A673 (cell line): ENCODE measurements around the gene TOGARAM1. TPM values are rescaled to one million over a fixed set of nuclear protein-coding genes. Genes with fewer than 3 reads are reported as not detected.

Experiments
- BruUV-seq: library from RNA; stranded (reverse); fragments of 400-500 nt; replicated peaks from 2 replicates; lab custom pipeline; 2021; lab: Mats Ljungman, UMichigan
- CTCF ChIA-PET: fragments of 300-600 bp; sonication (Branson Sonifier 250); formaldehyde crosslinking; loops from one replicate; lab custom pipeline; 2022; ENCODE audit warnings: antibody characterized with exemption; lab: Charles Lee
- POLR2A ChIA-PET: fragments of 300-600 bp; sonication (Branson Sonifier 250); formaldehyde crosslinking; loops from one replicate; lab custom pipeline; 2022; ENCODE audit warnings: antibody characterized with exemption; ENCODE audit not compliant: low non-redundant PET; lab: Charles Lee
- DNase-seq: peaks from one replicate; pipeline ENCODE4 v3.0.0-alpha.2; 2015; ENCODE audit warnings: low spot score
- H3K27ac ChIP-seq: fragments of 200-600 bp; sonication (generic); 2 replicates; pipeline ENCODE4 v1.5.1; 2016; ENCODE audit warnings: mixed run types, low read depth, mild to moderate bottlenecking, mixed read lengths, antibody characterized with exemption, low read length; ENCODE audit not compliant: poor library complexity, severe bottlenecking
- H3K27me3 ChIP-seq: fragments of 200-600 bp; sonication (generic); replicated peaks from 2 replicates; pipeline ENCODE4 v1.6.1; 2017; ENCODE audit warnings: mixed run types, low read depth, mild to moderate bottlenecking, mixed read lengths, antibody characterized with exemption, low read length; ENCODE audit not compliant: insufficient read depth, poor library complexity
- H3K36me3 ChIP-seq: fragments of 200-600 bp; sonication (generic); 2 replicates; pipeline ENCODE4 v1.6.1; 2016; ENCODE audit warnings: mixed run types, mild to moderate bottlenecking, mixed read lengths, antibody characterized with exemption, low read length; ENCODE audit not compliant: insufficient read depth, poor library complexity, severe bottlenecking
- H3K4me1 ChIP-seq: fragments of 200-600 bp; sonication (generic); 2 replicates; pipeline ENCODE4 v1.6.1; 2017; ENCODE audit warnings: mixed run types, mild to moderate bottlenecking, mixed read lengths, antibody characterized with exemption, low read length; ENCODE audit not compliant: insufficient read depth, poor library complexity, severe bottlenecking
- H3K4me3 ChIP-seq: fragments of 200-600 bp; sonication (generic); 2 replicates; pipeline ENCODE4 v1.5.1; 2016; ENCODE audit warnings: low read depth, mixed run types, mild to moderate bottlenecking, mixed read lengths, low read length; ENCODE audit not compliant: poor library complexity, severe bottlenecking
- H3K9me3 ChIP-seq: fragments of 200-600 bp; sonication (generic); 2 replicates; pipeline ENCODE4 v1.6.1; 2016; ENCODE audit warnings: mixed run types, low read depth, mild to moderate bottlenecking, mixed read lengths, antibody characterized with exemption, low read length; ENCODE audit not compliant: poor library complexity, severe bottlenecking
- CTCF ChIP-seq: fragments of 300-800, 200-600 bp; sonication (generic); conservative IDR thresholded peaks from 2 replicates; pipeline ENCODE4 v1.5.1; 2017; ENCODE audit warnings: low read depth, mild to moderate bottlenecking, antibody characterized with exemption, low read length, moderate library complexity, mixed read lengths
- EZH2 ChIP-seq: fragments of 200-600 bp; sonication (generic); IDR thresholded peaks from 2 replicates; pipeline ENCODE4 v1.6.1; 2017; ENCODE audit warnings: borderline replicate concordance, low read depth, mild to moderate bottlenecking, mixed read lengths, antibody characterized with exemption, low read length; ENCODE audit not compliant: poor library complexity, severe bottlenecking
- intact Hi-C: fragments of 100-400 bp; cut with micrococcal nuclease; formaldehyde crosslinking; loops from one replicate; pipeline ENCODE4 v1.10.0; 2022; ENCODE audit not compliant: unreplicated experiment
- total RNA-seq: library from RNA; stranded (reverse); gene quantifications from 2 replicates; pipeline ENCODE4 v1.2.3, GENCODE V29; 2021

The TOGARAM1 gene
- total RNA-seq, 1 experiment from 2014 or later = 18.5 TPM

GRCh38 chr14:45091710-45092109, 129.7 kb downstream of the TOGARAM1 start:
- no peak for DNase-seq
- ChIA-PET CTCF (no interaction called here), POLR2A (interaction anchor here (0.5 kb wide), 1 partner anchor 396 kb away, joined by 9 read pairs; no protein-coding TSS in a partner anchor)
- no peaks in the 10 kb centered on the region for H3K27me3 ChIP-seq
- TF ChIP-seq CTCF = no peak
- H3K4me3 ChIP-seq = no peak overlapping the region
- no peaks in the 10 kb centered on the region for H3K9me3 ChIP-seq
- intact Hi-C loops = no loop called here
- H3K36me3 ChIP-seq = peaks cover 22% of the 10 kb centered on the region
- peaks cover 6% of the 10 kb centered on the region for H3K4me1 ChIP-seq
- BruUV-seq = no TSS peak
- H3K27ac ChIP-seq = no peak overlapping the region

GRCh38 chr14:45094275-45094674, 132.3 kb downstream of the TOGARAM1 start:
- no peak for DNase-seq
- CTCF ChIA-PET = no interaction called here
- Histone ChIP-seq H3K4me3 (no peak overlapping the region), H3K27me3 (no peaks in the 10 kb centered on the region), H3K9me3 (no peaks in the 10 kb centered on the region), H3K4me1 (peaks cover 4% of the 10 kb centered on the region), H3K27ac (no peak overlapping the region), H3K36me3 (peaks cover 46% of the 10 kb centered on the region)
- TF ChIP-seq EZH2 = no peak
- TF ChIP-seq CTCF = no peak
- intact Hi-C loops = no loop called here
- no TSS peak for BruUV-seq
- POLR2A ChIA-PET = no interaction called here

GRCh38 chr14:45095143-45095542, 133.2 kb downstream of the TOGARAM1 start:
- Histone ChIP-seq H3K4me3 (no peak overlapping the region), H3K9me3 (no peaks in the 10 kb centered on the region), H3K27ac (no peak overlapping the region), H3K36me3 (peaks cover 54% of the 10 kb centered on the region), H3K4me1 (no peaks in the 10 kb centered on the region), H3K27me3 (no peaks in the 10 kb centered on the region)
- DNase-seq = no peak
- no TSS peak for BruUV-seq
- ChIA-PET CTCF (no interaction called here), POLR2A (no interaction called here)
- intact Hi-C loops = no loop called here
- TF ChIP-seq EZH2 = no peak
- no peak for TF ChIP-seq CTCF
